Sigmoid colon (tissue), 4 donors: ENCODE data around the gene DNAH17.

Source experiments
- EP300 ChIP-seq, 4 donors: sonication (generic); formaldehyde crosslinking; IDR thresholded peaks; one replicate each; pipeline ENCODE4 v1.6.1; 2017; ENCODE audit warnings: antibody characterized with exemption in 4 of 4
- POLR2AphosphoS5 ChIP-seq, 4 donors: sonication (generic); formaldehyde crosslinking; IDR thresholded peaks; one replicate each; pipeline ENCODE4 v1.6.1; 2017; ENCODE audit warnings: antibody characterized with exemption in 4 of 4
- TF ChIP-seq, protein P1 (sequence below), 4 experiments: fragments of 450-650 bp in 3 of 4; fragments of 200-600 bp in 1 of 4; IDR thresholded peaks; one replicate each; pipeline ENCODE4 v1.5.1; 2016 to 2019; ENCODE audit warnings: antibody characterized with exemption in 4 of 4, mild to moderate bottlenecking in 3 of 4, moderate library complexity in 2 of 4

DNA sequence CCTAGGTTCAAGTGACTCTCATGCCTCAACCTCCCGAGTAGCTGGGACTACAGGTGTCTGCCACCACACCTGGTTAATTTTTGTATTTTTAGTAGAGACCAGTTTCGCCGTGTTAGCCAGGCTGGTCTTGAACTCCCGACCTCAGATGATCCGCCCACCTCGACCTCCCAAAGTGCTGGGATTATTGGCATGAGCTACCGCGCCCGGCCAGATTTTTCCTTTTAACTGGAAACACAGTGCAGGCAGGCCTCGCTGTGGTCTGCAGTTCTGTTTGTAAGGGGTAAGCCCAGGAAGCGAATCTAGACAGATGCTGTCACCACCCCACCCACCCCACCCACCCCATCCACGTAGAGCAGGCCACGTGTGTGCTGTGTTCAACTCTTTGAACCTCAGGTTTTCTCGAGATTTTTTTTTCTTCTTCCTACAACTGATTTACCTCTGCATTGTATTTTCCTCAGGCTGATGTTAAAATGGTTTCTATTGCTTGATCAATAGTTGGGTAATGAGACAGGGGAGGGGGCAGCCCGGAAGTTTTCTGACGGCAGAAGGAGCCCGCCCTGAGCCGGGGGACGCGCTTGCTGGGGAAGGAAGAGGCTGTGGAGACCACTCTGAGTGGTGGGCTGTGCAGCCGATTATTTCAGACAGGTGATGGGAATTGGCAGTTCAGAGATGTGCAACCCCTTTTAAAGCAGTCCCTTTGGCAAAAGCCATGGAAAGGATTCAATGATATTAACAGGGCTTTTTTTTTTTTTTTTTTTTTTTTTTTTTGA lies 72.9 kb downstream of the DNAH17 start:
- TF ChIP-seq POLR2AphosphoS5 (IDR thresholded peaks at IDR 0.05) (no peak), EP300 (IDR thresholded peaks at IDR 0.05) (no peak)
- TF ChIP-seq, protein P1, sequence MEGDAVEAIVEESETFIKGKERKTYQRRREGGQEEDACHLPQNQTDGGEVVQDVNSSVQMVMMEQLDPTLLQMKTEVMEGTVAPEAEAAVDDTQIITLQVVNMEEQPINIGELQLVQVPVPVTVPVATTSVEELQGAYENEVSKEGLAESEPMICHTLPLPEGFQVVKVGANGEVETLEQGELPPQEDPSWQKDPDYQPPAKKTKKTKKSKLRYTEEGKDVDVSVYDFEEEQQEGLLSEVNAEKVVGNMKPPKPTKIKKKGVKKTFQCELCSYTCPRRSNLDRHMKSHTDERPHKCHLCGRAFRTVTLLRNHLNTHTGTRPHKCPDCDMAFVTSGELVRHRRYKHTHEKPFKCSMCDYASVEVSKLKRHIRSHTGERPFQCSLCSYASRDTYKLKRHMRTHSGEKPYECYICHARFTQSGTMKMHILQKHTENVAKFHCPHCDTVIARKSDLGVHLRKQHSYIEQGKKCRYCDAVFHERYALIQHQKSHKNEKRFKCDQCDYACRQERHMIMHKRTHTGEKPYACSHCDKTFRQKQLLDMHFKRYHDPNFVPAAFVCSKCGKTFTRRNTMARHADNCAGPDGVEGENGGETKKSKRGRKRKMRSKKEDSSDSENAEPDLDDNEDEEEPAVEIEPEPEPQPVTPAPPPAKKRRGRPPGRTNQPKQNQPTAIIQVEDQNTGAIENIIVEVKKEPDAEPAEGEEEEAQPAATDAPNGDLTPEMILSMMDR (IDR thresholded peaks at IDR 0.05), result no peak
